Stimulated activated CD4-positive, alpha-beta T cell treated with anti-CD3 and anti-CD28 coated beads, Interleukin-15, amount 100 ng/mL, for 1 hour (primary cell): ENCODE data around the gene SOWAHC.
"Not testable (repeated sequence)": the region's sequence is repeated elsewhere in the genome, so short reads cannot be mapped to it uniquely, and the experiment has no call there.

ENCODE experiments used
- DNase-seq, 2 donors: peaks; one replicate each; pipeline ENCODE4 v3.0.0-alpha.2; 2020; ENCODE audit warnings: low read depth in 1 of 2, low spot score in 1 of 2

Gene SOWAHC

GRCh38 chr2:109613922-109614714, at the start of gene SOWAHC, which contains the start of gene SEPTIN10:
Gene SOWAHC, plus strand, starts transcription at chr2:109614364. Its CDS starts 126 bp downstream, at chr2:109614490.
Gene SEPTIN10, minus strand, starts transcription at chr2:109613966. Its CDS starts 139 bp downstream, at chr2:109613827.
- DNase-seq, result peak; percentile 59 to 65

- DNase-seq, result no peak
These were observed 38.8 kb upstream of the SOWAHC start for GRCh38 chr2:109575373-109575772.

- DNase-seq, result not testable (repeated sequence)
These were observed 36.5 kb upstream of the SOWAHC start for GRCh38 chr2:109577630-109578029.

- DNase-seq, result no peak
These were observed 31.0 kb upstream of the SOWAHC start for GRCh38 chr2:109582928-109583895.

GRCh38 chr2:109586687-109587086, 27.5 kb upstream of the SOWAHC start:
- DNase-seq, result no peak

- no peak for DNase-seq
These were observed 23.0 kb upstream of the SOWAHC start for GRCh38 chr2:109591206-109591605.

GRCh38 chr2:109592905-109593304, 21.3 kb upstream of the SOWAHC start:
- no peak for DNase-seq

- DNase-seq, result no peak
These were observed 19.8 kb upstream of the SOWAHC start for GRCh38 chr2:109594246-109594885.

- DNase-seq, result no peak
These were observed 18.5 kb upstream of the SOWAHC start for GRCh38 chr2:109595644-109596043.

GRCh38 chr2:109597283-109597682, 16.9 kb upstream of the SOWAHC start:
- DNase-seq, result no peak

- DNase-seq, result no peak
These were observed 12.4 kb upstream of the SOWAHC start for GRCh38 chr2:109601783-109602182.

- DNase-seq, result no peak
These were observed 11.5 kb upstream of the SOWAHC start for GRCh38 chr2:109602617-109603188.

GRCh38 chr2:109604597-109604996, 9.6 kb upstream of the SOWAHC start:
- DNase-seq, result no peak

GRCh38 chr2:109607766-109608165, 6.4 kb upstream of the SOWAHC start:
- no peak for DNase-seq

GRCh38 chr2:109609352-109610024, 4.7 kb upstream of the SOWAHC start:
- no peak for DNase-seq

GRCh38 chr2:109611467-109612095, 2.6 kb upstream of the SOWAHC start:
- no peak for DNase-seq

- DNase-seq, result no peak
These were observed 863 bp upstream of the SOWAHC start for GRCh38 chr2:109613081-109613921.

- no peak for DNase-seq
These were observed 812 bp downstream of the SOWAHC start for GRCh38 chr2:109614715-109615636.
